Measurements from ENCODE around the gene ICA1L.
"Not testable (repeated sequence)": the region's sequence is repeated elsewhere in the genome, so short reads cannot be mapped to it uniquely, and the experiment has no call there.

Gene ICA1L

GRCh38 chr2:202871300-202872141, at the start of gene ICA1L:
Gene ICA1L, minus strand, starts transcription at chr2:202871766. Its CDS starts 42,757 bp downstream, at chr2:202829009.
- peak within 1 kb of the TSS; percentile 38 for H3K9ac ChIP-seq (ENCODE audit: low read depth, low read length)
- no peaks in the 10 kb centered on the region for H3K36me3 ChIP-seq (ENCODE audit: control insufficient read depth, insufficient read depth, low read length)

GRCh38 chr2:202918860-202919259, 47.3 kb upstream of the ICA1L start:
- H3K9ac ChIP-seq (ENCODE audit: low read depth, low read length) = no peak overlapping the region
- H3K4me1 ChIP-seq (ENCODE audit: control insufficient read depth, insufficient read depth, low read length) = no peaks in the 10 kb centered on the region
- H3K9me3 ChIP-seq (ENCODE audit: control insufficient read depth, insufficient read depth, low read length) = no peaks in the 10 kb centered on the region
- no peaks in the 10 kb centered on the region for H3K27me3 ChIP-seq (ENCODE audit: control insufficient read depth, insufficient read depth, low read length)
- H3K36me3 ChIP-seq (ENCODE audit: control insufficient read depth, insufficient read depth, low read length) = no peaks in the 10 kb centered on the region
- H3K4me3 ChIP-seq (ENCODE audit: low read depth, low read length) = no peak overlapping the region

More at GRCh38 chr2:202871300-202872141, at the start of gene ICA1L:
- Histone ChIP-seq H3K4me1 (ENCODE audit: control insufficient read depth, insufficient read depth, low read length) (no peaks in the 10 kb centered on the region), H3K9me3 (ENCODE audit: control insufficient read depth, insufficient read depth, low read length) (no peaks in the 10 kb centered on the region), H3K4me3 (ENCODE audit: low read depth, low read length) (peak within 1 kb of the TSS; percentile 65), H3K27me3 (ENCODE audit: control insufficient read depth, insufficient read depth, low read length) (no peaks in the 10 kb centered on the region)

DNA sequence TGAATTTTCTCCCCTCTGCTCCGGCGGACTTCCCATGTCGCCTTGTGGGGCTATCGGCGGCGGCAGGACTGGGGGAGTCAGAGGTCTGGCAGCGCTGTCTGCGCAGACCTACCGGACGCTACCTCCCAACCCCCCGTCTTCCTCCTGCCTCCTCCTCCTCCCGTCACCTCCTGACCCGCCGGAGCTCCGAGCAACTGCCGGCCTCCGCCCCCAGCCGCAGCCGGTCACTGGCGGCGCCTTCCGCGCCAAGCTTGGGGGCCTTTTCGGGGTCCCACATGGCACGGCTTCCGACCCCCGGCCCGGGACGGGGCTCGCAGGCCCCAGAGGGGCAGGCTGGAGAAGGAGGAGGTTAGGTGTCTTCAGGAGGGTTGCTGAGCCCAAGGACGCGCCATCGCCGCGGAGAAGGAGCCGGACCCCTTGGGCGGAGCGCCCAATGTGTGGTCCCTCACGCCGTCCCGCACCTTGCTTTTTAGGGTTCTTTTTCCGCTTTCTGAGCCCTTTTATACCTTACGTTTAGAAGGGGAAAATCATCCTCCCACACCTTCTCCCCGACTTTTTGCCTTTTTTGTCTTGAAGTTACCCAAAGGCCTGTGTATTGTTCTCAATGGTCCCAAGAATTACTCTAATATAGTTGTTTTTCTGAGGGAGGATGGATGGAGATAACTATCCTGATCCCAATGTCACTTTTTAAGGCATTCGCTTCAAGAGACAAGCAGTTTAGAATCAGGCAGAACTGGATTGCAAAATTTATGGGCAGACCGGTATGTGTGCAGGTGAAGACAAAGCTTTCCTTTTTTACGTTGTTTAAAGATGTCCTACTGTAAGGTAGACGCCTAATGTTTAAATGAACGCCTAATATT, 41.0 kb upstream of the ICA1L start:
- Histone ChIP-seq H3K9ac (ENCODE audit: low read depth, low read length) (peak overlapping the region; percentile 65), H3K4me3 (ENCODE audit: low read depth, low read length) (peak overlapping the region; percentile 100)
- not testable (repeated sequence) for H3K9me3 ChIP-seq (ENCODE audit: control insufficient read depth, insufficient read depth, low read length); H3K4me1 ChIP-seq (ENCODE audit: control insufficient read depth, insufficient read depth, low read length); H3K27me3 ChIP-seq (ENCODE audit: control insufficient read depth, insufficient read depth, low read length); H3K36me3 ChIP-seq (ENCODE audit: control insufficient read depth, insufficient read depth, low read length)

DNA sequence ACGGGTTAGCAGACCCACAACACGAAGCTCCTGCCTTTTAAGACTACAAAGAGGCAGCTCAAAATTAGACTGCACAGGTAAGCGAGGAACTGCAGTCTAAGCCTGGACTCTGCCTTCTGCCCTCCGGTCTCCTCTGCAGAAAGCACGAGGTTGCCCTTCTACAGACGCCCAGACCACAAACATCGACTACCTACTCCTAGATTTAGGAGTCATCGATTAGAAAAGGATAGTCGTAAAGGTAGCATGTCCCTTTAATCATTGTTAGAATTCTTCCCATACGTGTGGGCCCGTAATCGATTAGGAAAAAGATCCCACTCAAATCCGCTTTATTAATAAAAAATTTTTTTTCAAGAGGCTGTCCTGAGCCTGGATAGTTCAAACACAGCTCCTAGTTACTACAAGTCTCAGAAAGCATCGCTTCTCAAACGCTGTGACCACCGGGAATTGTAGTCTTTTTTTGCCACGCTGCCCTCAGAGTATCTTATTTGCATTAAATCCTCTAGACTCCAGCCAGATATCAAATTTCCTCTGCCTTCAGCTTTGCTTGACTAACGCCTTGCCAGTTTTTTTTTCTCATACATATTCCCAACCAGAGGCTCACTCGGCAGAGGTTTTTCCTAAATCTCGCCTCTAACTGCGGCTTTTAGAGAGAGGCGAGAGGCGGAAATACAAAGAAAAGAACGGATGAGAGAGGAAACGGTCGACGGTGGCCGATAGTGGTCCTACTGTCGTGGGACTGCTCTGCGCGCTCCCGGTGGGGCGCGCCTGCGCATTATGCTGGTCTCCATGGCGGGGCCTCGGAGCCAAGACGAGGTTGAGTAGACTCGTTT, 40.2 kb upstream of the ICA1L start, which contains the start of the genes CARF and WDR12:
TSS of gene CARF (plus strand) at position 764 of the 830 bp plus-strand sequence. CDS start 29,628 bp downstream, outside the sequence.
TSS of gene WDR12 (minus strand) at position 162 of the 830 bp plus-strand sequence. CDS start 197 bp downstream, outside the sequence.
- H3K4me1 ChIP-seq (ENCODE audit: control insufficient read depth, insufficient read depth, low read length) = no peaks in the 10 kb centered on the region
- H3K4me3 ChIP-seq (ENCODE audit: low read depth, low read length) = peak within 1 kb of the TSS; percentile 100
- no peaks in the 10 kb centered on the region for H3K9me3 ChIP-seq (ENCODE audit: control insufficient read depth, insufficient read depth, low read length)
- no peaks in the 10 kb centered on the region for H3K27me3 ChIP-seq (ENCODE audit: control insufficient read depth, insufficient read depth, low read length)
- peak within 1 kb of the TSS; percentile 77 for H3K9ac ChIP-seq (ENCODE audit: low read depth, low read length)
- no peaks in the 10 kb centered on the region for H3K36me3 ChIP-seq (ENCODE audit: control insufficient read depth, insufficient read depth, low read length)

DNA sequence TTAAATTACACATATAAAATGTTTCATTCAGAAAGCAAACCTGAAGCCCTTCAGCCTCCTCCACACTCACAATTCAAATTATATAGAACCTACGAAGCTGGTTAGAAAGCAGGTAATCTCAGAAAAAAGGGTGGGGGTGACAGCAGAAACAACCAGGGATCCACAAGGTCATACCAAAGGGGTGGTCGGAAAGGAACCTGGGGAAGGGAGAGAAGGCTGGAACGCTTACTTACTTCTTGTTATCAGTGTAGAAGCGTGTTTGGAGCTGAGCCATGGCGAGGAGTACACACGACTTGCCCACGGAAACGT, 39.6 kb upstream of the ICA1L start:
- Histone ChIP-seq H3K36me3 (ENCODE audit: control insufficient read depth, insufficient read depth, low read length) (peaks cover 2% of the 10 kb centered on the region), H3K27me3 (ENCODE audit: control insufficient read depth, insufficient read depth, low read length) (no peaks in the 10 kb centered on the region), H3K4me1 (ENCODE audit: control insufficient read depth, insufficient read depth, low read length) (no peaks in the 10 kb centered on the region), H3K9ac (ENCODE audit: low read depth, low read length) (peak overlapping the region; percentile 77), H3K9me3 (ENCODE audit: control insufficient read depth, insufficient read depth, low read length) (no peaks in the 10 kb centered on the region), H3K4me3 (ENCODE audit: low read depth, low read length) (peak overlapping the region; percentile 100)

DNA sequence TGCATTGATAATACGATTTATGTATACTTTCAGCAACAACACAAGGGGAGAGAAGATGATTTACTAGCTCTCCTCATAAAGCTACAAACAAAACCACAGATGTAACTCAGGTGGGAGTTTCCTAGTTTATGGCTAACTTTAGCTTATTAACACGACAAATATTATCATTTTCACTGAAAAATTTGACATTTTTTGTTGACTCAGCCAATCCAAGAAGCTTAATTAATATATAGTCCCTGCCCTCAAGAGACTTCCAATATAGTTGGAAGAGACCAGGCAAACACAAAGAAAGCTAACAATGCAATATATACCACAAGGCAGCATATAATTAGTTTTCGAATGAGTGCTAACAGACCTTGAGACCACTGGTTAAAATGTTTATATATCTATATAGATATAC, 39.1 kb upstream of the ICA1L start:
- H3K9me3 ChIP-seq (ENCODE audit: control insufficient read depth, insufficient read depth, low read length) = no peaks in the 10 kb centered on the region
- no peaks in the 10 kb centered on the region for H3K27me3 ChIP-seq (ENCODE audit: control insufficient read depth, insufficient read depth, low read length)
- H3K36me3 ChIP-seq (ENCODE audit: control insufficient read depth, insufficient read depth, low read length) = peaks cover 2% of the 10 kb centered on the region
- no peaks in the 10 kb centered on the region for H3K4me1 ChIP-seq (ENCODE audit: control insufficient read depth, insufficient read depth, low read length)
- H3K9ac ChIP-seq (ENCODE audit: low read depth, low read length) = peak overlapping the region; percentile 77
- peak overlapping the region; percentile 100 for H3K4me3 ChIP-seq (ENCODE audit: low read depth, low read length)

DNA sequence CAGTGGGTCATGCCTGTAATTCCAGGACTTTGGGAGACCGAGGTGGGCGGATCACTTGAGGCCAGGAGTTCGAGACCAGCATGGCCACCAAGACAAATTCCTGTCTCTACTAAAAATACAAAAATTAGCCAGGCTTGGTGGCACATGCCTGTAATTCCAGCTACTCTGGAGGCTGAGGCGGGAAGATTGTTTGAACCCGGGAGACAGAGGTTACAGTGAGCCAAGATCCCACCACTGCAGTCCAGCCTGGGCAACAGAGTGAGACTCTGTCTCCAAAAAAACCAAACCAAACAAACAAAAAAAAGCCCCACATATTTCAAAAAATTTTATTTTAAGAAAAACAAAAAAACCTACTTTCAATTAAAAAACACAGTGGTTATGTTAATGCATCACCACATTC, 38.7 kb upstream of the ICA1L start:
- not testable (repeated sequence) for H3K36me3 ChIP-seq (ENCODE audit: control insufficient read depth, insufficient read depth, low read length); H3K9me3 ChIP-seq (ENCODE audit: control insufficient read depth, insufficient read depth, low read length); H3K4me1 ChIP-seq (ENCODE audit: control insufficient read depth, insufficient read depth, low read length); H3K27me3 ChIP-seq (ENCODE audit: control insufficient read depth, insufficient read depth, low read length)
- H3K4me3 ChIP-seq (ENCODE audit: low read depth, low read length) = peak overlapping the region; percentile 100
- H3K9ac ChIP-seq (ENCODE audit: low read depth, low read length) = peak overlapping the region; percentile 77

DNA sequence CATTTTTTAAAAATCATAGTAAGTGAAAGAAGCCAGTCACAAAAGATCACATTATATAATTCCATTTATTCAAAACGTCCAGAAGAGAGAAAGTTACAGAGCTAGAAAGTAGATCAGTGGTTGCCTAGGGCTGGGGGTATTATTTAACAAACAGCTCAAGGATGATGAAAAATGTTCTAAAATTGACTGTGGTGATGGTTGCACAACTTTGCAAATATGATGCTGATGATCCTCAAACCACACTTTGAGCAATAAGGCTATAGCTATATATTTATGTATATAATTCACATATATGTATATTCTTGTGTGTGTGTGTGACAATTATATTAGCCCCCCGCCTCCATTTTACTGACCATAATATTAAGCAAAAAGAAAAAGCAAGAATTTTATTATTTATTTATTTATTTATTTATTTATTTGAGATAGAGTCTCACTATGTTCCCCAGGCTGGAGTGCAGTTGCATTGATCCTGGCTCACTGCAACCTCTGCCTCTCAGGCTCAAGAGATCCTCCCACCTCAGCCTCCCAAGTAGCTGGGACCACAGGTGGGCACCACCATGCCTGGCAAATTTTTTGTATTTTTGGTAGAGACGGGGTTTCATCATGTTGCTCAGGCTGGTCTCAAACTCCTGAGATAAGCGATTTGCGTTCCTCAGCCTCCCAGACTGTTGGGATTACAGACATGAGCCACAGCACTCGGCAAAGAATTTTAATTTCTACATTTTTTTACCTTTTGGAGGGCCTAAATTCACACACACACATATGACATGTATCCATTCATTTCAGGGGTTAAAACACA, 38.0 kb upstream of the ICA1L start:
- Histone ChIP-seq H3K27me3 (ENCODE audit: control insufficient read depth, insufficient read depth, low read length) (no peaks in the 10 kb centered on the region), H3K9me3 (ENCODE audit: control insufficient read depth, insufficient read depth, low read length) (no peaks in the 10 kb centered on the region), H3K4me1 (ENCODE audit: control insufficient read depth, insufficient read depth, low read length) (no peaks in the 10 kb centered on the region), H3K36me3 (ENCODE audit: control insufficient read depth, insufficient read depth, low read length) (peaks cover 2% of the 10 kb centered on the region), H3K9ac (ENCODE audit: low read depth, low read length) (no peak overlapping the region), H3K4me3 (ENCODE audit: low read depth, low read length) (peak overlapping the region; percentile 100)

DNA sequence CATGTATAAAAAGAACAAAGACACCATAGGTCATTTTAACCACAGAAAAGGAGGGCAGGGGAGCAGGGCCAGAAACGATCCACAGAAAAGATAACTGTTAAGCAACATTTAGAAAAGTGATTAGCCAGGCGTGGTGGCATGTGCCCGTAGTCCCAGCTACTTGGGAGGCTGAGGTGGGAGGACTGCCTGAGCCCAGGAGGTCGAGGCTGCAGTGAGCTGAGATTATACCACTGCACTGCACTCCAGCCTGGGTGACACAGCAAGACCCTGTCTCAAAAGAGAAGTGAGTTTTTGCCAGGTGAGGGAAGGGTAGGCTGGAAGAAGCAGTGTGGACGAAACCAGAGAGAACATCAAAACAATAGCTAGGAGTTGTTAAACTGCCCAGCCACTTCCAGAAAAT, 36.6 kb upstream of the ICA1L start:
- Histone ChIP-seq H3K4me1 (ENCODE audit: control insufficient read depth, insufficient read depth, low read length) (no peaks in the 10 kb centered on the region), H3K27me3 (ENCODE audit: control insufficient read depth, insufficient read depth, low read length) (no peaks in the 10 kb centered on the region), H3K4me3 (ENCODE audit: low read depth, low read length) (no peak overlapping the region), H3K9ac (ENCODE audit: low read depth, low read length) (no peak overlapping the region), H3K9me3 (ENCODE audit: control insufficient read depth, insufficient read depth, low read length) (no peaks in the 10 kb centered on the region), H3K36me3 (ENCODE audit: control insufficient read depth, insufficient read depth, low read length) (peaks cover 2% of the 10 kb centered on the region)

DNA sequence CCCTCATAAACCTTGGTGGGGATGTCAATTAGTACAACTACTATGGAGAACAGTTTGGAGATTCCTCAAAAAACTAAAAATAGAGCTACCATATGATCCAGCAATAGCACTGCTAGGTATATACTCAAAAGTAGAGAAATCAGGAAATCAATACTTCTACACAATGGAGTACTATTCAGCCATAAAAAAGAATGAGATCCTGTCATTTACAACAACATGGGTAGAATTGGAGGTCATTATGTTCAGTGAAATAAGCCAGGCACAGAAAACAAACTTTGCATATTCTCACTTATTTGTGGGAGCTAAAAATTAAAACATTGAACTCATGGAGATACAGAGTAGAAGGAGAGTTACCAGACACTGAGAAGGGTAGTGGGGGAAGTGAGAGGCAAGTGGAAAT, 33.9 kb upstream of the ICA1L start:
- H3K4me1 ChIP-seq (ENCODE audit: control insufficient read depth, insufficient read depth, low read length); H3K36me3 ChIP-seq (ENCODE audit: control insufficient read depth, insufficient read depth, low read length); H3K9me3 ChIP-seq (ENCODE audit: control insufficient read depth, insufficient read depth, low read length); H3K9ac ChIP-seq (ENCODE audit: low read depth, low read length); H3K27me3 ChIP-seq (ENCODE audit: control insufficient read depth, insufficient read depth, low read length); H3K4me3 ChIP-seq (ENCODE audit: low read depth, low read length): not testable (repeated sequence)

DNA sequence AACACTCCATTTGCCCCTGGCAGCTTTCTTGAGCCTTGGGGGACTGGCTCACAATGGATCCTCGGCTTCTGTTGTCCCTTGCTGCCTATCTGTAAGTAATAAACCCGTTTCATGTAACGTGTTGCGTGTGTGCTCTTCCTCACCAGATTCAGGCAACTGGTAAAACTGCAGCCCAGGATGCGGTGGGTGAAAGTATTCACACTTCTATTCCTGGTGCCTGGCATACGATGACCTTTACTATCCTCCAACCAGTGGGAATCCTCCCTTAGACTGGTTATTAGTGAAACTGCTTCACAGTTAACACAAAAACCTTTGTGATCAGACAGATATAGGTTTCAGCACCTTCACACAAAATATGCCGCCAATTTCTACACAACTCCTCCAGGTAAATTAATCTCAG, 13.6 kb upstream of the ICA1L start:
- Histone ChIP-seq H3K4me3 (ENCODE audit: low read depth, low read length) (no peak overlapping the region), H3K27me3 (ENCODE audit: control insufficient read depth, insufficient read depth, low read length) (no peaks in the 10 kb centered on the region), H3K9me3 (ENCODE audit: control insufficient read depth, insufficient read depth, low read length) (no peaks in the 10 kb centered on the region), H3K36me3 (ENCODE audit: control insufficient read depth, insufficient read depth, low read length) (peaks cover 11% of the 10 kb centered on the region), H3K4me1 (ENCODE audit: control insufficient read depth, insufficient read depth, low read length) (no peaks in the 10 kb centered on the region), H3K9ac (ENCODE audit: low read depth, low read length) (no peak overlapping the region)

All from iPS-15b (cell line).